Suppressor macrophage treated with lipopolysaccharide for 1 hour (primary cell): ENCODE results near the gene KLHL21.

Source experiments
- DNase-seq, 3 donors: peaks; one replicate each; pipeline ENCODE4 v3.0.0-alpha.2; 2020 to 2022

The KLHL21 gene

GRCh38 chr1:6546326-6546725, 56.3 kb downstream of the KLHL21 start:
- peak in 2 of 3 donors; percentile 2 to 4 for DNase-seq

GRCh38 chr1:6545276-6546112, 57.2 kb downstream of the KLHL21 start:
- DNase-seq = no peak

- no peak for DNase-seq
These were observed 57.8 kb downstream of the KLHL21 start for GRCh38 chr1:6544831-6545230.
